Measurements from ENCODE around the gene ITGB3. TPM values are rescaled to one million over a fixed set of nuclear protein-coding genes. Genes with fewer than 3 reads are reported as not detected.

Gene ITGB3
- total RNA-seq, 1 experiment from 2014 or later, result not detected

GRCh38 chr17:47288531-47289116, 35.0 kb downstream of the ITGB3 start:
- CTCF ChIA-PET, result no interaction called here
- H3K9ac ChIP-seq (ENCODE audit: low read length), result no peak overlapping the region
- DNase-seq (ENCODE audit: low read depth, low spot score) (no peak), ATAC-seq (peak; percentile 53)
- RAD21 ChIA-PET (ENCODE audit: low non-redundant PET in 1 of 2, low total read pairs in 2 of 2, uncharacterized antibody in 2 of 2, unreplicated experiment in 2 of 2), result no interaction called here
- peak overlapping the region; percentile 43 for H3K4me2 ChIP-seq (ENCODE audit: low read length)
- peaks cover 5 to 11% of the 10 kb centered on the region in 2 experiments; a peak in 3 of 4 replicates for H3K4me1 ChIP-seq (ENCODE audit: control insufficient read depth in 1 of 2, insufficient read depth in 2 of 2, low read length in 2 of 2)
- BruUV-seq (replicated peaks), result no TSS peak
- TF ChIP-seq CBX3 (IDR thresholded peaks at IDR 0.05; ENCODE audit: low read depth), result no peak
- peak; percentile 67 for TF ChIP-seq EGR1 (IDR thresholded peaks at IDR 0.05; ENCODE audit: low read depth)
- intact Hi-C loops (cut with micrococcal nuclease), result no loop called here
- no peaks in the 10 kb centered on the region for H3K9me3 ChIP-seq (ENCODE audit: control insufficient read depth in 1 of 2, insufficient read depth in 1 of 2, low read depth in 1 of 2, low read length in 2 of 2)
- POLR2A ChIA-PET, result no interaction called here
- H3K27me3 ChIP-seq (ENCODE audit: insufficient read depth, low read length), result no peaks in the 10 kb centered on the region
- H3K36me3 ChIP-seq (ENCODE audit: control insufficient read depth in 1 of 2, insufficient read depth in 2 of 2, low read length in 2 of 2), result no peaks in the 10 kb centered on the region
- no peaks in the 10 kb centered on the region for H3K79me2 ChIP-seq (ENCODE audit: insufficient read depth, low read length)
- H3K9me2 ChIP-seq (ENCODE audit: insufficient read depth), result no peaks in the 10 kb centered on the region
- H3K4me3 ChIP-seq (replicated peaks in 1 of 2; ENCODE audit: low read depth in 1 of 2, low read length in 2 of 2), result no peak overlapping the region
- no peak overlapping the region for H3K27ac ChIP-seq (ENCODE audit: low read depth, low read length)
- no peak overlapping the region for H2AFZ ChIP-seq (ENCODE audit: low read depth, low read length, poor library complexity, severe bottlenecking)
- H4K20me1 ChIP-seq (ENCODE audit: insufficient read depth), result no peaks in the 10 kb centered on the region

- Histone ChIP-seq H3K4me2 (ENCODE audit: low read length) (no peak overlapping the region), H4K20me1 (ENCODE audit: insufficient read depth) (no peaks in the 10 kb centered on the region), H3K9me2 (ENCODE audit: insufficient read depth) (no peaks in the 10 kb centered on the region), H3K4me1 (ENCODE audit: control insufficient read depth in 1 of 2, insufficient read depth in 2 of 2, low read length in 2 of 2) (peaks cover 5 to 11% of the 10 kb centered on the region in 2 experiments; a peak in 3 of 4 replicates), H3K9me3 (ENCODE audit: control insufficient read depth in 1 of 2, insufficient read depth in 1 of 2, low read depth in 1 of 2, low read length in 2 of 2) (no peaks in the 10 kb centered on the region), H3K36me3 (ENCODE audit: control insufficient read depth in 1 of 2, insufficient read depth in 2 of 2, low read length in 2 of 2) (no peaks in the 10 kb centered on the region), H2AFZ (ENCODE audit: low read depth, low read length, poor library complexity, severe bottlenecking) (no peak overlapping the region), H3K79me2 (ENCODE audit: insufficient read depth, low read length) (no peaks in the 10 kb centered on the region), H3K27ac (ENCODE audit: low read depth, low read length) (no peak overlapping the region), H3K4me3 (replicated peaks in 1 of 2; ENCODE audit: low read depth in 1 of 2, low read length in 2 of 2) (no peak overlapping the region), H3K27me3 (ENCODE audit: insufficient read depth, low read length) (no peaks in the 10 kb centered on the region), H3K9ac (ENCODE audit: low read length) (no peak overlapping the region)
- ChIA-PET RAD21 (ENCODE audit: low non-redundant PET in 1 of 2, low total read pairs in 2 of 2, uncharacterized antibody in 2 of 2, unreplicated experiment in 2 of 2) (no interaction called here), CTCF (no interaction called here), POLR2A (no interaction called here)
- TF ChIP-seq JUND (IDR thresholded peaks at IDR 0.05), result no peak
- TF ChIP-seq ZNF274 (IDR thresholded peaks at IDR 0.05; ENCODE audit: low read depth, low read length), result no peak
- intact Hi-C loops (cut with micrococcal nuclease), result no loop called here
- DNase-seq (ENCODE audit: low read depth, low spot score), result no peak
- BruUV-seq (replicated peaks), result no TSS peak
- ATAC-seq, result no peak
Observed at GRCh38 chr17:47289302-47289701, 35.7 kb downstream of the ITGB3 start.

Measured in HCT116 (cell line).